Stimulated activated CD4-positive, alpha-beta T cell treated with anti-CD3 and anti-CD28 coated beads, Interleukin-1b, Interleukin-23, amount 100 ng/mL, for 1 hour (primary cell): ENCODE results near the gene CLEC2L.

Experiments used
- DNase-seq, 2 donors: peaks; one replicate each; pipeline ENCODE4 v3.0.0-alpha.2; 2020; ENCODE audit warnings: low read depth in 2 of 2

Gene CLEC2L

DNA sequence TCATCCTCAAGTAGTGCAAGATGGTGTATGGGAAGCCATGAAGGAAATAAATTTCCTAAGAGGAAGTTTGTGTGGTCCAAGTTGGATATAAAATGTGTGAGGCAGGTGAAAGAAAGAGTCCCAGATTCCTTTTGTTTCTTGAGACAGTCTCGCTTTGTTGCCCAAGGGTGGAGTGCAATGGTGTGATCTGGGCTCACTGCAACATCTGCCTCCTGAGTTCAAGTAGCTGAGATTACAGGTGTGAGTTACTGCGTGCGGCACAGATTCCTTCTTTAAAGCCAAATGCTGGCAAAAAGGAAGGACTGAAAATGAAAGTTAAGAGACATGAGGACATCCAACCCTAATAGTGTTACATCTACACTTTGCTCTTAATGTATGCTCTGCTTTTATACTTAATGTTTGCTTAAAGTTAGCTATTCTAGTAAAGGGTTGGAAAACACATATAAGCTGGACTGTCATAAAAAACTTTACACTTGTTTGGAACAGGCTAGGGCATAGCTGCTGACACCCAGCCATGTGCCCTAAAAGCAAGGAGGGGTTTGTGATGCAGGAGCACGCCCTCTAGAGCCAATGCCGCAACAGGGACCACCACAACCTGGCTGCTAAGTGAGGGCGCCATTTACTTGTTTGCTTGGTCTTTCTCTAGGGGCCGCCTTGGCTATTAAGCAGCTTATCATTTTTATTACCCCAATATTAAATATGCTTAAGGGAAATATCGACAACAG is 34.5 kb downstream of the CLEC2L start:
- no peak for DNase-seq

DNA sequence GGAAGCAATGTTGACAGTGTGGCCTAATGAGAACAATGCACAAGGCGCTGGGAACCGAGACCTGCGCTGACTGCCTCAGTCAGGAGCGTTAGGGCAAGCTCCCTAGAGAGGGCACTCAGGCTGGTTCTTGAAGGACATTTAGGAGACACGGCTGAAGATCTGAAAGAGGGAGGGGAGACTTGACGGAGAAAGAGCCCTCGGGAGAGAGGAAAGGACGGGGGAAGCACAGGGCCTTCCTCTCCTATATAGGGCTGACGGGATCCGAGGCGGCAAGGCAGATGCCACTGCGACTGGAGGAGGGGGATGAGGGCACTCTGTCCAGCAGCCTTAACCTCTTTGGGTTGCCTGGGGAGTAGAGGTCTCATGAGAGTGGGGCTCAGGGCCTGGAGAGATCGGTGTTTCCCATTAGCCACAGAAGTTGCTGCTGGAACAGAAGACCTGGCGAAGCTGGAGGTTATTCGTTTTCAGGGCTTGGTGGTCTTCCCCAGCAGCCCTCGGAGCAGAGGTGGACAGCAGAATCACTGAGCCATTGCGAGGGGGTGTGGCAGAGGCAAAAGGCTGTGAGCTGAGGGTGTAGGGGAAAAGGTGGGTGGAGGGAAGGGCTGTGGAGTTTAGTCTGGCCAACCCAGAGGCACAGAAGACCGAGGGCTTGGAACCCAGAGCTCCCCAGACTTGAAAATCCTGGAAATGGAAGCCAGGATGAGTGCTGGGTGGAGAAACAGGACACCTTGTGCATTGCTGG is 36.0 kb downstream of the CLEC2L start:
- no peak for DNase-seq

DNA sequence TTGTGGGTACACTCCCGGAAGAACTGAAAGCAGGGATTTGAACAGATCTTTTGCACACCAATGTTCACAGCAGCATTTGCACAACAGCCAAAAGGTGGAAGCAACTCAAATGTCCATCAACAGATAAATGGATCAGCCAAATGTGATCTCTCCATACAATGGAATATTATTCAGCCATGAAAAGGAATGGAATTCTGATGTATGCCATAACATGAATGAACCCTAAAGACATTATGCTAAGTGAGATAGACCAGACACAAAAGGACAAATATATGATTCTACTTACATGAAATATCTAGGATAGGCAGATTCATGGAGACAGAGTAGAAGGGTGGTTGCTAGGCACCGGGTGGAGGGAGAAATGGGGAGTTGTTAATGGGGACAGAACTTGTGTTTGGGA is 36.7 kb downstream of the CLEC2L start:
- no peak for DNase-seq

DNA sequence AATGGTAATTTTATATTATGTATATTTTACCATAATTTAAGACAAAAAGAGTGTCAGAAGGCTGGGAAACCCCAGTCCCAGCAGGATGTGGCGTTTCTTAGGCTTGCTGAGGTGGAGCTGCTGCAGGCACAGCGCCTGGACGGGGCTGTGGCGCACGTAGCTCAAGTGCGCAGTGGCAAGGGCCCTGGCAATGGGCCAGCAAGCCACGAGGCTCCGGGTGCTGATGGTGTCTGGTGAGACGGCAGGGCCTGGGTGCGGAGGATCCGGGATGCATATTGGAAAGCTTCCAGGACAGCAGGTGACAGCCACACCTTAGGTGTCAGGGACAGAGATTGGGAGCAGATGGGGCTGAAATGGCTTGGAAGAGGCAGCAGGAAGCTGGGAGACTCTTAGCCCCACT is 37.2 kb downstream of the CLEC2L start:
- no peak for DNase-seq

DNA sequence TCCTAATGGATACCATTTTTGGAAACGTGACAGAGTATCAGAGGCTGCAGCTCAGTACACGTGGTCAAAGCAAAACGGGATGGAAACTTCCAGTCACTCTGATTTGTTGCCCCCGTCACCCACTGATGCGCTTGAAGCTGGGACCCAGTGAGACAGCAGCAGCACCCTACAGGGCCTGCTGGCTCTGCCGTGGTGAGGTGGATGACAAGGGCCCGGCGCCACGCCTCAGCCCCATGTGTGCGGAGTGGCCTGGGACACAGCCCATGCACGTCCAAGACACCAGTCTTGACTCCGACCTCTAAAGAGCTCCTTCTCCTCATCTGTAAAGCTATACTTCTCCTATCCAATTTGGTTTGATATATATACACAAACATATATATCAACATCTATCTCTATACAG is 39.0 kb downstream of the CLEC2L start:
- DNase-seq: no peak

DNA sequence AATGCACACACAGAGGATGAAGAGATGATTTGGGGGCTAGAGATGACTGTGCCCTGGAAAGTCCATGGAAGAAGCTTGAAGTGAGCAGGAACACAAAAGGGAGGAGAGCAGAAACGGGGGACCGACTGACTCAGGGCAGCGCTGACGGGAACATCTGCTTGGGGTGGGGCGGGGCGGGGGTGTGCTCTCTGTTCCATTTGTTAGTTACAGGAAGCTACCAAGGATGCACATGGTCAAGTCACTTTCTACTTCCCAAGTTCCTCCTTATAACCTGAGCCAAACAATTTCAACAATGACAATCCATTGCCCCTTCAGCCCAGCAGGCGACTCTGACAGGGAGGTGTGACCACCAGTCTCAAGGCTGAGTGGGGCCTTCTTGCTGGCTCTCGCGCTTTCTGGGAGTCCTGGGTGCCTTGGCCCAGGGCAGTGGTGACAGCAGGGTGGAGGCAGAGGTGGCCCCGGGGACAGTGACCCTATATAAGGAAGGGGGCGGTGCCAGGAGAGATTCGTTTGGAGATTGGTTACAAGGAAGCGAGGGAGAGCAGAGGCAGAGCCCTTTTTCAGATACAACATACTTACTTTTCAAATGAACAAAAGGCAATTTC is 39.6 kb downstream of the CLEC2L start:
- DNase-seq: no peak

DNA sequence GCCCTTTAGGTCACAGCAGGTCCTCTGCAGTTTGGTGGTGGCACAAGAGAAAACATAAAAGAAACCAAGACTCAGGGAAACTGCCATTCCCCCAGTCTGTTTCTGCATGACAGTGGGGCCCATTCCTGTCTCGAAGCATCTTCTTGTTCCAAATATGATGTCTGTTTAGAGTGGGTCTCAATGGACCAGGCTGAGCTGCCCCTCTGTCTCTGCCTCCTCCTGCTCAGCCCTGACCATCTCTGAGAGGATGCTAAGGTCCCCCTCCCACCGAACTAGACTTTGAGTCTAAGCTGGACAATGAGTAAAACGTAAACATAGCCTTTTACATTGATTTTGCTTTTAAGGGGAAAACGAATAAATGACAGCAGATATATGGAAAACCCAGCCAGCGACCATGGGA is 40.4 kb downstream of the CLEC2L start:
- DNase-seq: no peak

DNA sequence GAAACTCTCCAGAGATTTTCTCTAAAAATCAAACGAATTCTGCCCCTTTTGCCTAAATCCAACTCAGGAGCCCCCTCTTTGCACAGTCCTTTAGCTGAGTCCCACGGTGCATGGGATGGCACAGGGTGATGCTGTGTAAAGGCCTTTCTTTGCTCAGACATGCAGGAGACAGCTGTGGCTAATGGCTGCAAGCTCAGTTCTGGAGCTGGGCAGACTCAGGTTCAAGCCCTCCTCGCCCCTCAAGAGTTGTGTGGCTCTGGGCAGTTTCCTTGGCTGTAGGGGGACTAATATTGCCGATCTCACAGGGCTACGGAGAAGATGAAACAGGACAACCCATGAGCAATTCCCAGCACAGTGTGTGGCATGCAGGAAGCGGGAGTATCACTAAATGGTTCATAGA is 42.6 kb downstream of the CLEC2L start:
- DNase-seq: no peak

DNA sequence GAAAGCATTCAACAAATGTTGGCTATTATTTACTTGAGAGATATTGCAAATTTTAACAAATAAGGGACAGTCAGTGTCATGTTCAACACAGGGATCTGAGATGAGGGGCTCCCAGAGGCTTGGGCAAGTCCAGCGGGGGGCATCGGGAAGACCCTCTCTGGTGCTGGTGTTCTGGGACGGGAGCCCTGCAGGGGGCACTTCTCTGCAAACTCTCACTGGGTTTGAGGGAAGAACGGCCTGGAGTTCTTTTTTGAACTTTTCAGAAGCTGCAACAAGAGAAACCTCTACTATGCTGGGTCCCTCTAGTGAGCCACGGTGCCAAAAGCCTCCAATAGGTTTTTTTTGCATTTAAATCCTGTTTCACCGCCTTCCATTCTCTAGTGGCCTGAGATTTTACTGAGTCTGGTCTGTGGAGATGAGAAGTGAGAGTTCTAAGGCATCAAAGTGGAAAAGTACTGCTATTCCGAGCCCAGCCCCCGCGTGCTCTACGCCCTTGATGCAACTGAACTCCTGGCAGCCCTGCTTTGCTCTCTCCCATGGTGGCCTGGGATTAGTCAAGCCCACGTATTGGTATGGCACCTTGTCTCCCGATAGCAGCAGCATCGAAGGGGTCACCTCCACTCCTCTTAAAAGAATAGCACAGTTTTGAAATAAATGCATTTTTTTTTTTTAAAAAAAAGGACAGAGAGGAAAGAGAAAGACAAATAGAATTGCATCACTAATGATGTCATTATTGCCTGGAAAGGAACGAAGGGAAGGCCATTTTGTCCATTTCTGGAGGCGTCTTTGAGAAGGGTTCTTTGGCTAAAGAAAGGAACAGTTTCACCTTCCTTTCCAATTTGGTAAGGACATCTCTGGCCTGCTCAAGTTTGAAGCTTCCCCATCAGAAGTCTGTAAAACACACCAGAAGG is 43.5 kb downstream of the CLEC2L start:
- no peak for DNase-seq

DNA sequence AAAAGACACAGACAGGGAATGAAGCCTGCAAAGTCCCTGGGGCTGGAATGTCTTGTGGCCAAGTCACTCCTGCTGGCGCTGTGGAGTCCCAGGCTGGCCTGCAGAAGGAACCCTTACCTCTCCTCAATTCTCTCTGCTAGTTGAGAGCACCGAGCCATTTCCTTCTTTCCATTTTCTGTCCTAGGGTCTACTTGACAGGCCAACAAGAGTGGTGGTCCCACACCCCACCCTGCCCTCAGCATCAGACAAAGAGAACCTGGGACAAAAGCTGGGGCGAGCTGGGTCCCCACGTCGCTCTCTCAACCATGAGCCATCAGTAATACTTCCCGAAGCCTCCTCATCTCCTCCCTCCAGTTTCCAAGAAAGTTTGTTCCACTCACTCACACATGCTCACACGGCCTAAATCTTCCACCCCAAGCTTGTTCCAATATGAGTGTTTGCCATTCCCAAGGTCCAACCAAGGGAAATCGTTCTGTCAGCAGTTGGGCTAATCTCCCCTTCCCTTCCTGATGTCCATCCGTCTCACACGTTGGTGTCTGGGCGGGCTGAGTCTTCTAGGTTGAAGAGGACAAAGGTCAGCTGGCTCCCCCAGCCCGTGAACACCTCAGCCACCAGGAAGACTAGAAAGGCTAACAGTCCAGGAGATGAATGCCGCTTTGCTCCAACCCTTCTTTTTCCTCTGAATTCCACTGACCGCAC is 44.3 kb downstream of the CLEC2L start:
- DNase-seq: no peak

DNA sequence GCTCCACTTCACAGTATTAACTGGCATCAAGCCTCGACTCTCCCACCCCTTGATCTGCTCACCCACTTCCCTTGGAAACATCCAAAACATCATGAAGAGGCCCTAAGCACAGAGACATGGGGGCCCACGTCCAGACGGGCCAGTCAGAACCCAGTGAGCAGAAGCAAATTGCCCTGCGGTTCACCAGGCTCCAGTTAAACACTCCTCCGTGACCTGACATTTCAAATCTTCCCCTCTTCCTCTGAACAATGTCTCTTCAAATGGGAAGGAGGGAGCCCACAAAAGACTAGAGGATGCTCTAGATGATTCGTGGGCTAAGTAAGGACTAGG is 44.8 kb downstream of the CLEC2L start:
- DNase-seq: no peak

DNA sequence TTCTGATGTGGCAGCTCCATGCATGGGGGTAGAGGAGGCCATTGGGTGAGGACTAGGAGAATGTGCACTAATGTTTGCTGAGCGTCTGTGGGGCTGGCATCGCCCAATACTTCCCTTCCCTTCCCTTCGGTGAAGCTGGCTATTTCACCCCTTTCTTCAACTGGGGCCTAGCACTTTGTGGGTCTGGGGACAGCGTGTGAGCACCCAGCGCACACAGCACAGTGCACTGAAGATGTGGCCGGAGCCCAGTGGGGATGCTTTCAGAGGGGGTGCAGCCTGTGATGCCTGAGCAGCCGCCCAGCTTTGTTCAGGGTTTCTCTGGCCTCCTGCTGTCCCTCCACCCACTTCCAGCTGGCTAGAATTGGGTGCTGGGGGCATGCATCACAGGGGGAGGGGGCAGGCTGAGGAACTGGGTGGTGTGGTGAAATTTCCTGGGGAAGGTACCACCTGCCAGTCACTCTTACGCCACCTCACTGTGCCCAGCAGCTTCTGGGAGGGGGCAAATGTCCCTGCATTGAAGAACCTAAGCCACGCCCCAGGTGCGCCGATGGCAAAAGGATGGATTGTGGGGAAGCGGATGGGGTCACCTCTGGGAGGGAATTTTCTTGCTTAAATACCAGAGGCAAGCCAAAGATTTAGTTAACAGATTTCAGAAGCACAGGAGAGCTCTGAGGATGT is 45.5 kb downstream of the CLEC2L start:
- no peak for DNase-seq

DNA sequence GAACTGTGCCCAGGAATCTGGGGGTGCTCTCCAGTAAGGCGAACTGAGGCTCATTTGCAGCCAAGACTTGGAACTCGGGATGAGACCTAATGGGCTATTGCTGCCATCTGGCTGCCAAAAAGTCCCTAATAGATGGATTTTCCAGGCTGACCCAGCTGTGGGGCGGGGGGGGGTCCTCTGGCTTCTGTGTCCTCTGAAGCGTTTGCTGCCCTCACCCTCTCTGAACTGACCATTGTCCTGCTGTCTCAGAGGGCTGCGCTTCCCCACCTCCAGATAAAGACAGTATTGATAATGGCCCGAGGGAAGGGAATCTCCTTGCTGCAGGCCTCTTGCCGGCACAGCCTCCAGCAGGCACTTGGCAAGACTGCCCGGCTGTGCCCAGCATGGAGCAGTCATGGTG is 46.6 kb downstream of the CLEC2L start:
- no peak for DNase-seq

DNA sequence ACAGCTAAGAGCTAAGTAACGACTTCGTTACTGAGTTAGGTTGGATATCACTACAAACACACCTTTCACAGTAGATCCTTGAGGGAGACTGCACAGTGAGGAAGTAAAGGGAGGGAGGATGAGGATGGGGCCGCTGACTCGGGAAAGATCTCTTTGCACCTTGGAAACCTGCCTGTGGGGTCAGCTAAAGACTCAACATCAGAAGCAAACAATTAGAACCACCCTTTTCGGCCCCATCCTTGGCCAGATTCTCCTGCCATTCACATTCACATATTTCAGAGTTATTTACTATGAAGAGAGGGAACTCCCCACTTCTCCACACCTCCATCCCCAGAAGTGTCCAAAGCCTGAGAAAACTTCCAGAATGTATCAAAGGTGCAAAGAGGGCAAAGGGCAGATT is 47.1 kb downstream of the CLEC2L start:
- no peak for DNase-seq

DNA sequence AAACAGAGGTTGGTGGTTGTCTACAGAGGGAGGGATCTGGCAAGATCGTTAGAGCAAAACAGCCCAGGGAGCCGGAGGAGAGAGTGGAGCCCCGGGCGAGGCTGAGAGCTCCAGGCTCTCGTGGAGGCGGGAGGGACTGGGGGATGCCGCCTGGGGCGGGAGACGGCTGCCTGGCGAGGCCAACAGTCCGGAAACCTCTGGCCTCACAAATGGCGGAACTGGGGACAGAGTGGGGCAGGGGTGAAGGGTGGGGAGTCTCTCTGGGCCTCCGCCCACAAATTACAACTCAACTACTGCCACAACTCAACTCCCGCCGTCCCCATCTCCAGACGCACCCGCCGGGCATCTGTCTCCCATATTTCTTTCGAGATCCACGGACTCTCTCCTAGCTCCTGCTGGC is 47.7 kb downstream of the CLEC2L start:
- DNase-seq: no peak

DNA sequence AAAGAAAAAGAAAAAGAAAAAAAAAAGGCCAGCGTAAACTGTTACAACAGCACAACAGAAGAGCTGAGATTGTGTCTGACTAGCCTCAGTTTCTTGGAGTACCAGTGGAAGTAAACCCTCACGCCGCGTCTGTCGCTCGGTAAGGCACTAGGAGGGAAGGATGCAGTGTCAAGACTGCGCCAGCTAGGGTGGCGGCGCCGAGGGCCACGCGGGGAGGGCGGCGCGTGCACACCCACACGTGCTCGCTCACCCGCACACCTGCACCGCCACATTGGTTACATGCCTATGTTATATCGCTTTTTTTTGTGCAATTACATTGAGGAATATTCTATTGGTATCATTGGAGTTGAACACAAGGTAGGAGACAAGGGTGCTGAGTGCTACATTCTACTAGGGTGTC is 48.2 kb downstream of the CLEC2L start:
- no peak for DNase-seq

DNA sequence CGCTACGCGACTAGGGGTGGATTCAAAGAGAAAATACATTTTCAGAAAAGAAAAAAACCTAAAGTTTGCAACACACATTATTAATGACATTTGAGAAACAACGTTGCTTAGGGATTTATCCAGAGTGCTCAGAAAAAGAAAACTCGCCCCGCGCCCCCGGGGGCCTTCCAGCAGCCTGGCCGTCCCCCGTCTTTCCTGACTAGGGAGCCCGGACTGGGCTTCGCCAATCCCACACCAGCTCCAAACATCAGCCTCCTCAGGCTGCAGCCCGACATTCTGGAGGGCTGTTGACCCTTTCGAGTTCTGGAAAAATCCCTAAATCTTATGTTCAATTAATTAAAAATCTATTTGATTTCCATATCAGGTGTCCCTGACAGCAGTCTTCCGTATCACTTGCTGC is 48.6 kb downstream of the CLEC2L start:
- DNase-seq: no peak

DNA sequence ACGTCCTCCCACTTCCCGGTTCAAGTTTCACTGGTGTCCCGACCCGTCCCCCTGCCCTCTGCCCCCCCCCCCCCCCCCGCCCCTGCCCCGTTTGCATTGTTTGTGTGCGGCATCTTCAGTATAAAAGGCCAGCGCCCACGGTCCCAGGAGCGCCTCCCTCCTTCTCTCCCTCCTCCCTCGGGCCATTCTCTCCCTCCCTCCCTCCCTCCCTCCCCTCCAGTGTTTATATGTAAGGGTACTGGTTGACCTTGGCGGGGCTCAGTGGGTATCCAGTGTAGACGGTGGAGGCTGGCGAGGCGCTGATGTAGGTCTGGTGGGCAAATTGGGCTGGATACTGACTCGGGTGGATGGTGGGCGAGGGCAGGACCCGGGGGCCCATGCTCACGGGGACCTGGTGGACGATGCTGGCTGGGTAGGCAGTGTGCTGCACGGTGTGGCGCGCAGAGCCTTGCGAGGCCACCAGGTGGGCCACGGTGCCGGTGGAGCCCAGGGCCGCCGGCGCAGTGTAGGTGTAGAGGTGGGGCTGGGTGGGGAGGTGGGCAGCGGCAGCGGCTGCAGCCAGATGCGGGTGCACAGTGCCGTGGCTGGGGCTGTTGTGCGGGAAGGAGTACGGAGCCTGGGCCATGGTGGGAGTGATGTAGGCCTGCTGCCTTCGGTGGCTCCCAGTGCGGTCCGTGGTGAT is 49.4 kb downstream of the CLEC2L start:
- DNase-seq: no peak

DNA sequence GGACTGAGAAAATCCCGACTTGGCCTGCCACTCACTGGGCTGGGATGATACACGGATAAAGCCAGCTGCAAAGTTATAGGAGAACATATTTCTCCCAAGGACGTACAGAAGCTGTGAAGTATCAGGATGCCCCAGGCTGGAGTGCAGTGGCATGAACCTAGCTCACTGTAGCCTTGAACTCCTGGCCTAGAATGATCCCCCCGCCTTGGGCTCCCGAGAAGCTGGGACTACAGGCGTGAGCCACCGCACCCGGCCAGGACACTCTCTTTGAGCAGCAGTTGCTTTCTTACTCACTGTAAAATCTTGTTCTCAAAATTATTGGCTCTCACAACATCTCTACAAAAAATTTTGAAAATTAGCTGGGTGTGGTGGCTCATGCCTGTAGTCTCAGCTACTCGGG is 50.4 kb downstream of the CLEC2L start:
- no peak for DNase-seq

DNA sequence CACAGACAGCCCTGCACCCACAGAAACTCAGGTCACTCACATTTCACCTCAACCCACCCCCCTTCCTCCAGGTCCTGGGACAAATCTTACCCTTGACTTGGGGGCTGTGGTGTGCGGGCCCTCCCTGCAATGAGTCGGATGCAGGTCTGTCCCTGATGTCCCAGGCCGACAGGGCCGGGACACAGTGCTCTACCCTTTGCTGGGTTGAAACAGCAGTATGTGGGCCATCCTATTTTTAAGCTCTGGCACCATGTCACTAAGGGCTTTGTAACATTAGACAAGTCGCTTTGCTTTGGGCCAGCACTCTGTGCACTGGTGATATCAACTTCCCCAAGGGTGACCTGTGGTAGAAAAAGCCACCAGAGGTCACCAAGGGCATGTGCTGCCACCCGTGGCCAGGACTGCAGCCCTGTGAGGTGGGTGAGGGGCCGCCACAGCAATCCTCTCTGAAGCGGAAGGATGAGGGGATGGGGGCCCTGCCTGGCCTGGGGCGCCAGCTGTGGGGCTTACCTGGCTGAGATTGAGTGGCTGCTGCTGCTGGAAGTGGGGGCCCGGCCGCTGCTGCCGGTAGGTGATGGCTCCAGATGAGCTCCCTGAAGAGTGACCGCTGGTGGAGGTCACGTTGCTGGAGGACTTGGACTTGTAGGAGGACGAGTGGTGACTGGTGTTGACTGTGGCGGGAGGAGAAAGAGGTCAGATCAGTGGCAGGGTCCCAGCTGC is 51.3 kb downstream of the CLEC2L start:
- no peak for DNase-seq
